ENCODE data around the gene DVL1. TPM values are rescaled to one million over a fixed set of nuclear protein-coding genes. Genes with fewer than 3 reads are reported as not detected.

Gene DVL1
- total and polyA plus RNA-seq, 2 of the 13 experiments (the other 11 are each of a cell fraction or from before 2014, with no cell fraction given): 30.8 to 60.4 TPM

GRCh38 chr1:1331068-1331965 lies 17.9 kb downstream of the DVL1 start, which contains the start of gene TAS1R3 (continued):
- peak; percentile 42; the same call in 1 of the 2 replicates for TF ChIP-seq ZNF710 (CRISPR knock-in tag; IDR thresholded peaks at IDR 0.05; ENCODE audit: borderline replicate concordance)
- TF ChIP-seq ZNF790 (CRISPR knock-in tag; IDR thresholded peaks at IDR 0.05; ENCODE audit: borderline replicate concordance): no peak
- no peak for TF ChIP-seq ZNF567 (CRISPR knock-in tag; IDR thresholded peaks at IDR 0.05; ENCODE audit: borderline replicate concordance)
- TF ChIP-seq AHR (CRISPR knock-in tag; IDR thresholded peaks at IDR 0.05): 0 out of 2 replicates have a peak, but pooled peaks have one; percentile 27
- no peak for TF ChIP-seq GRHL1 (CRISPR knock-in tag; conservative IDR thresholded peaks at IDR 0.05)
- no peak for TF ChIP-seq JUN (CRISPR knock-in tag; IDR thresholded peaks at IDR 0.05)
- TF ChIP-seq ZBTB40 (IDR thresholded peaks at IDR 0.05): no peak
- TF ChIP-seq ZBTB40 (CRISPR knock-in tag; IDR thresholded peaks at IDR 0.05): no peak
- TF ChIP-seq TBX3 (IDR thresholded peaks at IDR 0.05; ENCODE audit: borderline replicate concordance): no peak
- TF ChIP-seq SNAPC2 (CRISPR knock-in tag; IDR thresholded peaks at IDR 0.05): no peak
- 0 out of 2 replicates have a peak, but pooled peaks have one; percentile 12 for TF ChIP-seq YEATS4 (CRISPR knock-in tag; IDR thresholded peaks at IDR 0.05; ENCODE audit: borderline replicate concordance)
- no peak for TF ChIP-seq BRF2 (CRISPR knock-in tag; IDR thresholded peaks at IDR 0.05)
- no peak for TF ChIP-seq ATF1 (CRISPR knock-in tag; IDR thresholded peaks at IDR 0.05)

All from HepG2 (cell line).